GM12892 (cell line): ENCODE measurements around the gene ALS2.

Experiments used
- DNase-seq: peaks from one replicate; pipeline ENCODE4 v3.0.0; 2011; ENCODE audit not compliant: insufficient read length
- FAIRE-seq: peaks from 2 replicates; lab custom pipeline; 2011; peaks lifted over from hg19 to GRCh38; lab: Jason Lieb, UNC
- POLR2A ChIP-seq: IDR thresholded peaks from 2 replicates; pipeline ENCODE4 v1.6.1; 2011; ENCODE audit warnings: low read depth, low read length, control low read depth
- POLR2AphosphoS5 ChIP-seq: IDR thresholded peaks from 2 replicates; pipeline ENCODE4 v1.6.1; 2011; ENCODE audit warnings: low read depth, low read length, control low read depth
- TAF1 ChIP-seq: IDR thresholded peaks from 2 replicates; pipeline ENCODE4 v1.6.1; 2011; ENCODE audit warnings: low read depth, mild to moderate bottlenecking, control low read depth, low read length, borderline replicate concordance

Gene ALS2

DNA sequence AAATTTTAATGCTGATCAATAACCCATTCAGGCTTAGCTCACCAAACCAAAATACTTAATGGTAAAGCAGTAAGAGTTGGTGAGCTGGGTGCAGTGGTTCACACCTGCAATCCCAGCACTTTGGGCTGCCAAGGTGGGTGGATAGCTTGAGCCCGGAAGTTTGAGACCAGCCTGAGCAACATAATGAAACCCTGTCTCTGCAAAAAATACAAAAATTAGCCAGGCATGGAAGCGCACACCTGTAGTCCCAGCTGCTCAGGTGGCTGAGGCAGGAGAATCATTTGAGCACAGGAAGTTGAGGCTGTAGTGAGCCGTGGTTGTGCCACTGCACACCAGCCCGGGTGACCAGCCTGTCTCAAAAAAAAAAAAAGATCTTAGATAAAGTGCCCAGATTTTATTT, 46.6 kb downstream of the ALS2 start:
- FAIRE-seq (no peak), DNase-seq (no peak)
- no peak for TF ChIP-seq TAF1
- no peak for TF ChIP-seq POLR2AphosphoS5
- no peak for TF ChIP-seq POLR2A

DNA sequence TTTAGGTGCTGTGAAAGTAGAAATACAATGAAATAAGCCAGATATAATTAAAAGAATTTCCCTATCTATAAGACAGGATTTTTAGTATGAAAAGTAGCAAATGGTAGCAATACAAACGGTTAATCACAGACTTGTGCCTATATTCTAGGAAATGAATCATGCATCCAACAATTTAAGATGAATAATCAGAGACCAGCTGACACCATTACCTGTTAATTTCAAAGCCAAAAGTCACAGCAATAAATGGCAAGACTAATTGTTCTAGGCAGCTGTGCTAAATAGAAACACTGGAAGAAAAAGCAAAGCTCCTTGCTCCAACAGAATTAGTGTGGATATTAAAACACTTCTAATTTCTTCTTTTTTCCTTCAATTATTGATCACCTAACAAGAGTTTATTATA, 47.2 kb downstream of the ALS2 start:
- no peak for DNase-seq
- no peak for FAIRE-seq

DNA sequence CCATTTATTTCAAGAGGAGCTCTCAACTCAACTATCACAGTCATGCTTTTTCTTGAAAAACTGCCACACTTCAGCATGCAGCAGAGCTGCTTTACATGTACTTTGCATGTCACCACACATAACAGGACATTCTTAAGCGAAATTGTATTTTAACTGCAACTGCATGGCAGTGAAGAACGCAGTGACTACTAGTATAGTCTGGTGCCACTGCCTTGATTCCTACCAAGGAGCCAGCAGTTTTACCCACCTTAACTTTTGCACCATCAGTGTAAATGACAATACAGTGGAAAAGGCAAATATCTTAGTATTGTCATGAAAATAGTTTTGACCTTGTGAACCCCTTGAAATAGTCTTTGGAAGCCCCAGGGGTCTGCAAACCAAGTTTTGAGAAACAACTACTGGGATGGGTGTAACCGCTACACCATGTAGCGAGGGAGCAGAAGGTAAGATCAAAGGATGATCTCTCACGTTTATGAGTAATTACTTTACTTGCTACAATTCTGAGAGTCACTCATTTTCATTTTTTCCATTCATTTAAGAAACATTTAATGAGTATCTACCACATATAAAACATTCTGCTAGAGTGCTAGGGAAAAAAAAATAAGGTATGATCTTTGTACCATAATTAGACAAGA, 50.0 kb downstream of the ALS2 start:
- DNase-seq, result no peak
- no peak for TF ChIP-seq POLR2AphosphoS5
- TF ChIP-seq TAF1, result no peak
- TF ChIP-seq POLR2A, result no peak
- no peak for FAIRE-seq

More for the DNA sequence above, 47.2 kb downstream of the ALS2 start:
- no peak for TF ChIP-seq POLR2AphosphoS5
- TF ChIP-seq TAF1, result no peak
- TF ChIP-seq POLR2A, result no peak

- DNase-seq, result no peak
- TF ChIP-seq POLR2AphosphoS5, result no peak
- TF ChIP-seq POLR2A, result no peak
- no peak for TF ChIP-seq TAF1
- FAIRE-seq, result no peak
These were observed 65.3 kb downstream of the ALS2 start for GRCh38 chr2:201715459-201715858.

GRCh38 chr2:201712726-201713125, 68.0 kb downstream of the ALS2 start:
- no peak for TF ChIP-seq POLR2A
- no peak for TF ChIP-seq POLR2AphosphoS5
- TF ChIP-seq TAF1, result no peak
- DNase-seq, result no peak
- no peak for FAIRE-seq

DNA sequence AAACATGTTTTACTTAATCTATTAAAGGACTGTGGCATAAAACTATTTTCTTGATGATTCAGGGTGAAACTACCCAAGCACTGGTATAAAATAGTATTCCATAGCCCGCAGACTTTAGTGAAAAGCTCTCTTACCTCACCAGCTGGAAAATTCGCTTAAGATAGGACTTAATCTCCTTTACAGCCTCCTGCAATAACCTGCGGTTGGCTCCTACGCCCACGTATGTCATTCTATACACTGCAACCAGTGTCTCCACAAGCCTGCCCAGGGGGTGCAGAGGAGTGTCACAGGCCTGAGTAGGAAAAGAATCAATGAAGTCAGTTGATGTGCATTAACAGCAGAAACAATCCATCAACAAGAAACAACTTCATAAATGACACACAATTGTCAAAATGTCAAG, 71.0 kb downstream of the ALS2 start:
- DNase-seq (no peak), FAIRE-seq (no peak)
- no peak for TF ChIP-seq TAF1
- no peak for TF ChIP-seq POLR2AphosphoS5
- no peak for TF ChIP-seq POLR2A

DNA sequence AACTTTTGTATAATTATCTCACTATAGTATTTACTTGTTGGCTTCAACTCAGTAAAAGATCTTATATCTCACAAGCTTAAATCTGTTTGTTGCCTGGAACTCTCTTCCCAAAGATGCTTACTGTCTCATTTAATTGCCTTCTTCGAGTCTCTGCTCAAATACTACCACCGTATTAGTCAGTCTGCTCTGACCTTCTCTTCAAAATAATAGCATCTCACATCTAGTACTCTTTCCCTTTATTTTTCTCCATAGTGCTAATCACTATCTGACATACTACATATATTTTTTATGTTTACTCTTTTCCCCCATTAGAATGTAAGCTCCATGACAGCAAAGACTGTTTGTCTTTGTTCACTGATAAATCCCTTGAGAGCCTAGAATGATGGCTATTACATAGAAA, 71.7 kb downstream of the ALS2 start:
- TF ChIP-seq POLR2A (no peak), TAF1 (no peak), POLR2AphosphoS5 (no peak)
- DNase-seq (no peak), FAIRE-seq (no peak)

DNA sequence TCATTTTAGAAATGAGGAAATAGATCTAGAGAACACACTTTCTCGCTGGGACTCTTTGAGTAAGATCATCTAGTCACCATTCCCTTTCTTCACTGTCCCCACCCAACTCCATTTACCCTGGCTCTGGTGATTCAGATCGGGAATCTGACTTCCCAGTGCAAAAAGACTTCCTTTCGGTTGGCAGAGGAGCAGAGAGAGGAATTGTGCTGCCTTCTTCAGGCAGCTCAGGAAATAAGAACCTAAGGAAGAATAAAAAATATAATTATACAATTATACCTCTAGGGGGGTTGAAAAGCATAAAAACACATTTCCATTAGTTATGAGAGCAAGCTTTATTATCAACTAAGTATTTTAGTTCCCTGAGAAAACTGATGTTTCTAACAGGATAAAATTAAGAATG, 73.0 kb downstream of the ALS2 start:
- TF ChIP-seq POLR2A (no peak), POLR2AphosphoS5 (no peak), TAF1 (no peak)
- no peak for DNase-seq
- FAIRE-seq, result no peak

- no peak for DNase-seq
- TF ChIP-seq POLR2AphosphoS5 (no peak), TAF1 (no peak), POLR2A (no peak)
- FAIRE-seq, result no peak
These were observed 73.6 kb downstream of the ALS2 start for GRCh38 chr2:201707142-201707541.

DNA sequence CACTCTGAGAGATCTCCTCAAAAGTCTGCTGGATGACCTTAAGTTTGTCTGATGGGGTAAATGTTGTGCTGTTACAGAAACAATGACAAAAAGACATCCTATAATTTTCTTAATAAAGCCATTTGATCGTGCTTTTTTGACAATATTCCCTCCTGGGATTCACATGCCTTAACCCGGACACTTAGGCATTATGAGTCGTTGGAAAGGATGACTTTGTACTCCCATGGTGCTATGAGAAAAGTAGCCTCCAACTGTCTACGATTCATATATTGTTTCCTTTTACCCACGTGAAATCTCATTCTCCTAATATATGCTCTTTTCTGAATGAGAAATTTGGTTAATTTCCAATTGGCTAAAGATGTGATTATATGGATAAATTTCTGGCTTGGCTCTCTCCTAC, 76.2 kb downstream of the ALS2 start:
- FAIRE-seq (no peak), DNase-seq (no peak)
- TF ChIP-seq POLR2A (no peak), POLR2AphosphoS5 (no peak), TAF1 (no peak)

- no peak for FAIRE-seq
- DNase-seq, result no peak
- no peak for TF ChIP-seq TAF1
- no peak for TF ChIP-seq POLR2A
- TF ChIP-seq POLR2AphosphoS5, result no peak
These were observed 79.1 kb downstream of the ALS2 start for GRCh38 chr2:201701646-201702045.

DNA sequence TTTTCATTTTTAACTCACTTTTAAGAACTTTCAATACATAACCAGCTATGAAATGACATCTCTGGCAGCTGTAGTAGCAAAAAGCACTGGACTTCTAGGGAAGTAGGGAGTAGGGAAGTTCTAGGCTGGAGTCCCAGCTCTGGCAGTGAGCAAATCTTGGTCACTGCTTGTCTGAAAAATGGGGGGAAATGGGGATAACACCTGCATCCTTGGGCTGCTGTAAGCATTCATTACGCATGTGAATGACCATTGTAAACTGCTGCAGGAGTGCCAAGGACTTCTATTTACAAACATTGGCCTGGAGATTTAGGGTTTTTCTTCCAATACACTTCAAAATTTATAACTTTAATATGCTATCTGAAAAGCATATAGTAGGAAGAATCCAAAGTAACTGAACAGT, 81.3 kb downstream of the ALS2 start:
- DNase-seq (no peak), FAIRE-seq (no peak)
- TF ChIP-seq POLR2AphosphoS5, result no peak
- no peak for TF ChIP-seq TAF1
- no peak for TF ChIP-seq POLR2A

DNA sequence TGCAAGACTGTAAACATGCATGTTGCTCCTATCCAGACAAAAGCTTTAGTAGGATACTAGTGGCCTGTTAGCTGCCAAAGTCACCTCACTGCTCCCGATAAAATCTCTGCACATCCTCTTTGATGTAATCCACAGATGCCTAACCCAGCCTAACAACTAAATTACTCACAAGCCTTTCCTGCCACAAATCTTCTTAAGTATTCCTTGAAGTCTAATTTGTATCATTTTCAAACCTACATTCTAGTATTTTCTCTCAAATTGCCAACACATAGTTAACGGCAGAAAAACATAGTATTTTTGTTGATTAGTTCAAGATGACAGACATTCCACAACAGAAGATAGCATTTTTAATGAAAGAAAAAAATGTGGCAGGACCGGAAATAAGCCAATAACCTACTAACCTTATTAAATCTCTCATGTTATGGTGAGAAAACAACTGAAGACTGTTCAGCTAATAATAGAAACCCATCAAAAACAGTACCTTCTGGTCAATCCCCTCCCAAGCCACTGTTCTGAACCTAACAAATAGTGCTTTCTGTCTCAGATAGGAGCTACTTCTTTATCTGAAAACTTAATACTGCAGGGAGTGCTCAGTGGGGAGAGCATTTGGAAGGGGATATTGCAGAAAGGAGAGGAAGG, 82.0 kb downstream of the ALS2 start, which contains the start of gene MPP4:
Gene MPP4, minus strand, starts transcription at position 57 of the 639 bp plus-strand sequence. CDS start 4,690 bp downstream, outside the sequence.
- DNase-seq (no peak), FAIRE-seq (no peak)
- TF ChIP-seq POLR2A (no peak), TAF1 (no peak), POLR2AphosphoS5 (no peak)
